ENCODE measurements around the gene ARHGEF18.
A peak's percentile ranks its signal among the peaks of the same experiment; 100 is the strongest.
"Not testable (repeated sequence)": the region's sequence is repeated elsewhere in the genome, so short reads cannot be mapped to it uniquely, and the experiment has no call there.

ARHGEF18 gene

GRCh38 chr19:7349961-7350711 lies 1.4 kb downstream of the ARHGEF18 start:
- peak; percentile 80 for DNase-seq

DNA sequence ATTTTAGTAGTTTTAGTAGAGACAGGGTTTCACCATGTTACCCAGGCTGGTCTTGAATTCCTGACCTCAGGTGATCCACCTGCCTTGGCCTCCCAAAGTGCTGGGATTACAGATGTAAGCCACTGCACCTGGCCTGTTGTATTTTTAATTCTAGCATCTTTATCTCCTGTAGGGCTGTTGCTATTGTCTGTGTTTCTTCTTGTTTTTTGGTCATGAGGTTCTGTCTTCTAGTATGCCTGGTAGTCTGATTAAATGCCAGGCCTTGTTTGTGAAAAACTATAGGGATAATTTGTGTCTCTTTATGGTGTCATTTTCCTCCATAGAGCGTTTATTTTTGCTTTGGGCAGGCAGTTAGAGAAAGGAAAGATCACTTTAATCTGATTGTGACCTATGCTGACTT lies 3.1 kb downstream of the ARHGEF18 start:
- no peak for DNase-seq

DNA sequence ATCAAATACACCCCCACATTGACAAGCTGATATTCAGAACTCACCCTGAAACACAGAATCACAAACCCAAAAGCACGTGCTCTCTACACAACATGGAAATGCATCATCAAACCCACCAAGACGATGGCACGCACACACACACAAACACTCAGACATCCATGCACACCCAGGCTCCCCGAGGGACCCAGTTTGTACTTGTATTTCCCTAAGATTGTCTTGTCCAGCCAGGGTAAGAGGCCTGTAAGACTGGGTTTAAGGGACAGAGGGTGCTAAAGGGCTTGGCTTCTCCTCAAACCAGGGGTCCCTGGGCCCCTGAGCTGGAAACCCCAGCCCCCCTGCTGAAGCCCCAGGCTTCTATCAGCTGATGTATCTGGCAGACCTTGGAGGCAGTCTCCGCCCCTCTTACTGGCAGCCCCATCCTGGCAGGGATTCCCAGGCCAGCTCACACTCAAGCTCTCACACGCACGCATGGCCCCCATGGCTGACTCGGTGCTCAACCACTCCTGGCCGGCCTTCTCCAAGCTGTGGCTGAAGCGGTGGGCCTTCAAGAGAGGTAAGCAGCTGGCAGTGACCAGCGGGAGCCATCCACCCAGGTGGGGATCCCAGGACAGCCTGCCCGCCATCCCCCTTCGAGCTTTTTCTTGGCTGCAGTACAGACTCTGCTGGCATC lies 6.5 kb downstream of the ARHGEF18 start:
- DNase-seq, result no peak

DNA sequence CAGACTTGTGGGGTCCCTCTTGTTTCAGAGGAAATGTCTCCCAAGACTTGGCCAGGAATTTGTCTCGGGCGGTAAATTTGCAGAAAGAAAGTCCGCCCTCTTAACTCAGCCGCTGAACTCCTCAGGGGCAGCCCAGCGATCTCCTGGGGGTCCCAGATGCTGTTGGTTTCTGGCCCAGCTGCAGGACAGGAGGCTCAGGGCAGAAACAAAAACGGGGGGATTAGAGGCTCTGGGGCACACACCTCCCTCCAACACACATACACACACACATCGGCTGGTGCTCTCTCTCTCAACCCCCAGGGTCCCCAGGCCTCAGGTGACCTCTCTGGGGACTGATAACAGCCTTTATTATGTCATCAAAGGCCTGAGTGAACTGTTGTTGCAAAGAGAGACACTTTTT lies 7.1 kb downstream of the ARHGEF18 start:
- DNase-seq, result no peak

- no peak for DNase-seq
Observed at GRCh38 chr19:7356899-7357627, 8.3 kb downstream of the ARHGEF18 start.

DNA sequence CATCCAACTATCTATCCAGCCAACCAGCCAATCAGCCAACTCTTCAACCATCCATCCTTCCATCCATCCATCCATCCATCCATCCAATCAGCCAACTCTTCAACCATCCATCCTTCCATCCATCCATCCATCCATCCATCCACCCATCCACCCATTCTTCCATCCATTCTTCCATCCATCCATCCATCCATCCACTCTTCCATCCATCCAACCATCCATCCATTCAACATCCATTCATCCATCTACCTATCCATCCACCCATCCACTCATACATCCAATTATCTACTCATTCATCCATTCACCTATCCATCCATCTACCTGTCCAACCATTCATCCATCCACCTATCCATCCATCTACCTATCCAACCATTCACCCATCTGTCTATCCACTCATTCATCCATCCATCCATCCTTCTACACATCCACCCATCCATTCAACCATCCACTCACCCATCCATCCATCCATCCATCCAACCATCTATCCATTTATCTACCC lies 9.4 kb downstream of the ARHGEF18 start:
- DNase-seq, result no peak

GRCh38 chr19:7360393-7360984 lies 11.8 kb downstream of the ARHGEF18 start:
- no peak for DNase-seq

DNA sequence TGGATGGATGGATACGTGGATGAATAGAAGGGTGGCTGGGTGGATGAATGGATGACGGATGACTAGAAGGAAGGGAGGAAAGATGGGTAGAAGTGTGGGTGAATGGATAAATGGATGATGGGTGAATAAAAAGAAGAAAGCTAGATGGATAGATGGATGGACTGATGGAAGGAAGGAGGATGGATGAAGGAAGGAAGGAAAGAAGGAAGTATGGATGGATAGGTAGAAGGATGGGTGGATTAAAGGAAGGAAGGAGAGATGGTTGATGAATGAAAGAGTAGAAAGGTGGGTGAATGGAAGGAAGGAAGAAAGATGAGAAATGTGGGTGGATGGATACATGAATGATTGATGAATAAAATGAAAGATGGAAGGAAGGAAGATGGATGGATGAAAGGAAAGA lies 14.5 kb downstream of the ARHGEF18 start:
- no peak for DNase-seq

- peak; percentile 81 for DNase-seq
Observed at GRCh38 chr19:7366701-7367420, 18.1 kb downstream of the ARHGEF18 start.

- no peak for DNase-seq
Observed at GRCh38 chr19:7368456-7368855, 19.7 kb downstream of the ARHGEF18 start.

DNA sequence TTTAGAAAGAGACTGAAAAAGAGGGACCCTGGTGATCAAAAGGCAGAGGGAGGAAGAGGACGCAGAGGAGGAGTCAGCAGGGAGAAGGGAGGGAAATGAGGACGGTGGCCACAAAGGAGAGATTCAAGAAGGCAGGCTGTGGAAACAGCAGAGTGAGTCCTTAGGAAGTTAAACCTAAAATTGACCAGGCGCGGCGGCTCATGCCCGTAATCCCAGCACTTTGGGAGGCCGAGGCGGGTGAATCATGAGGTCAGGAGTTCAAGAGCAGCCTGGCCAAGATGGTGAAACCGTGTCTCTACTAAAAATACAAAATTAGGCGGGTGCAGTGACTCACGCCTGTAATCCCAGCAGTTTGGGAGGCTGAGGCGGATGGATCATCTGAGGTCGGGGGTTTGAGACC lies 20.1 kb downstream of the ARHGEF18 start:
- not testable (repeated sequence) for DNase-seq

DNA sequence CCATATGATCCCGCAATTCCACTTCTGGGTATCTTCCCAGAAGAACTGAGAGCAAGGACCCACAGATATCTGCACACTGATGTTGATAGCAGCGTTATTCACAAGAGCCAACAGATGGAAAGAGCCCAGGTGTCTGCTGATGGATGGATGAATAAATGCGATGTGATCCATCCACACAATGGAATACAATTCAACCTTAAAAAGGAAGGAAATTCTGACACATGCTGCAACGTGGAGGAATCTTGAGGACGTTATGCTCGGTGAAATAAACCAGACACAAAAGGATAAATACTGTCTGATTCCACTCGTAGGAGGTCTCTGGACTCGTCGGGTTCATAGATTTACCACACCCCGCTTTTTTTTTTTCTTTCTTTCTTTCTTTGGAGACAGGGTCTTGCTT lies 21.8 kb downstream of the ARHGEF18 start:
- no peak for DNase-seq

- DNase-seq, result no peak
Observed at GRCh38 chr19:7371001-7371400, 22.3 kb downstream of the ARHGEF18 start.

GRCh38 chr19:7372810-7373209 lies 24.1 kb downstream of the ARHGEF18 start:
- no peak for DNase-seq

- DNase-seq, result peak; percentile 69
Observed at GRCh38 chr19:7373862-7374261, 25.1 kb downstream of the ARHGEF18 start.

DNA sequence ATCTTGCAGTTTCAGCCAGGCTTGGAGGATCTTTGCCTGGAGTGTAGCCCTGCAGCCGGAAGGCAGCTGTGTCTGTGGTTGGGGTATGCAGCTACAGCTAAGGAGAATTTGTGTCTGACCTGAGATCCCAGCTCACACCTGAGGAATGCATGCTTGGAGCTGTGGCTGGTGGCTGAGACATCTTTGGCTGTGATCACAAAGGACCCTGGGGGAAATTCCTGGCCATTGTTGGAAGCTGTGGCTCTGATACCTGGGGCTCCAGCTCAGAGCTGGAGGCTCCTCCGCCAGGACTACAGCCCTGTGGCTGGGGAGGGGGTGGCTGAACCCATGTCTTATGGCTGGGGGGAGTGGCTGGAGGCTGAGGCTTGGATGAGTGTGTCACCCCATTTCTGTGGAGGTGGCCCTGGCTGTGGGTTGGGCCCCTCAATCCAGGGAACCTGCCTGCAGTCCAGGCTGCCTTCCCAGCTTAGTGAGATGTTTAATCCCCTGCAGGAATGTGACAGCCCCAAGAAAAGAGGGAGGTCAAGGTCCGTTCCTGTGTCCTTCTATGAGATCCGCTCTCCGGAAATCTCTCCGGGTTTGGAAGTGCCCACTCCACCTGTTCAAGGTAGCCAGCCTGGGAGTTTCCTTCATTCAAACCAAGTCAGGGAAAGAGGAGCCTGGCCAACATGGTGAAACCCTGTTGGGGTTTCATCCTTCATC lies 27.6 kb downstream of the ARHGEF18 start:
- no peak for DNase-seq

- DNase-seq, result no peak
Observed at GRCh38 chr19:7377196-7377595, 28.5 kb downstream of the ARHGEF18 start.

DNA sequence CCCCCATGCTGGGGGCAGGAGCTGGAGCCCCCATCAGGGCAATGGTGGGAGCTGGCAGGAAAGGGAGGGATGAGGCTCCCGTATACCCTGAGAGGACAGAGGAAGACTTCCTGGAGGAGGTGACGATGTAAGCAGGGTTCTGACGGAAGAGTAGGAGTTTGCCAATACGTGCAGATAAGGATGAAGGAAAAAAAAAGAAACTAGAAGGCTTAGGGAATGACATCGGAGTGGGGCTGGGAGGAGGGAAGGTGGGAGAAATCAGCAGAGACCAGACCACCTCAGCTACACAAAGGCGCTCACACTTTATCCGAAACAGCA lies 32.3 kb downstream of the ARHGEF18 start:
- no peak for DNase-seq

GRCh38 chr19:7382694-7383093 lies 34.0 kb downstream of the ARHGEF18 start:
- DNase-seq, result no peak

- no peak for DNase-seq
Observed at GRCh38 chr19:7383284-7383683, 34.5 kb downstream of the ARHGEF18 start.

- DNase-seq, result no peak
Observed at GRCh38 chr19:7385062-7385461, 36.3 kb downstream of the ARHGEF18 start.

GRCh38 chr19:7386308-7386707 lies 37.6 kb downstream of the ARHGEF18 start:
- DNase-seq, result peak; percentile 30

All from hematopoietic multipotent progenitor cell treated with erythropoietin and hydrocortisone succinate and interleukin-3 and kit ligand, for 6 days (in vitro differentiated cells).